G401.6 (cell line): ENCODE data around the gene MTFMT.

Experiments used
- FAIRE-seq: peaks from 2 replicates; lab custom pipeline; 2012; peaks lifted over from hg19 to GRCh38; lab: Jason Lieb, UNC

The MTFMT gene

GRCh38 chr15:64985366-64986033, 43.9 kb downstream of the MTFMT start:
- FAIRE-seq = no peak

GRCh38 chr15:64982472-64982871, 47.0 kb downstream of the MTFMT start:
- FAIRE-seq = no peak

GRCh38 chr15:64981812-64982431, 47.5 kb downstream of the MTFMT start:
- no peak for FAIRE-seq

GRCh38 chr15:64979252-64979710, 50.2 kb downstream of the MTFMT start:
- FAIRE-seq = no peak

GRCh38 chr15:64975390-64975789, 54.0 kb downstream of the MTFMT start:
- FAIRE-seq = no peak

GRCh38 chr15:64970698-64971097, 58.7 kb downstream of the MTFMT start:
- FAIRE-seq = no peak

- no peak for FAIRE-seq
Observed at GRCh38 chr15:64969401-64969800, 60.0 kb downstream of the MTFMT start.

GRCh38 chr15:64961013-64961412, 68.4 kb downstream of the MTFMT start:
- FAIRE-seq = no peak

- no peak for FAIRE-seq
Observed at GRCh38 chr15:64960153-64960552, 69.3 kb downstream of the MTFMT start.

- FAIRE-seq = no peak
Observed at GRCh38 chr15:64959128-64959527, 70.3 kb downstream of the MTFMT start.

- no peak for FAIRE-seq
Observed at GRCh38 chr15:64954395-64954794, 75.0 kb downstream of the MTFMT start.

- no peak for FAIRE-seq
Observed at GRCh38 chr15:64951777-64952418, 77.5 kb downstream of the MTFMT start.
